Measurements from ENCODE around the gene SPAG7. TPM values are rescaled to one million over a fixed set of nuclear protein-coding genes. Genes with fewer than 3 reads are reported as not detected.

Gene SPAG7
- total RNA-seq, 1 experiment from 2014 or later = 97.3 TPM

DNA sequence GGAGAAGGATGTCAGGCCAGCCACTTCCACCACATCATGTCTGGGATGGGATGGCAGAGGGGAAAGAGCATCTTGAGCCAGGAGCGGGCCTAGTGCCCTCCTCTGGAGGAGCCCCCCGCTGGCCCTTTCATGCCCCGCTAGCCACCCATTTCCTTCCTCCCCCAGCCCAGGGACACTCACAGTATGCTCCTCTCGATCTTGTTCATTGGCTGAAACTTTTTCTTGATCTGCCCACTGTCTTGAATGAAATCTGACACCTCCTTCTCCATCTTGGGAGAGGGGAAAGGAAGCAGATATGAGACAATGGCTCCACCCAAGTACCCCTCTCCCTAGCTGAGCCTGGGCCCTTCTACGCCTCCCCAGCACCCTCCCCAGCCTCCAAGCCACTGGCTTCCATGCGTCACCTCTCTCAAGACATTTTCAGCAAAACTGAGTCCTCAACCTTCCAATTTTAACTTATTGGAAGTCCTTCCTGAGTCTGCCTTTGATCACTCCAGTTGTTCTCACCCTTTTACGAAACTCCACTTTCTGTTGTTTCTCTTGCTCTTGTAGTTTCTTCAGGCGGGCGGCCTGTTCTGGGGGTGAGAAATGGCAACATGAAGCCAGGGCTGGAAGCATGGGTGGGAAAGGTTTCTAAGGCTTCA, 7.2 kb downstream of the SPAG7 start:
- ChIA-PET POLR2A (no interaction called here), CTCF (interaction anchor here (0.9 kb wide), 1 partner anchor 51 kb away, joined by 4 read pairs; no protein-coding TSS in a partner anchor)
- no peak overlapping the region for H3K4me3 Mint-ChIP-seq
- no peaks in the 10 kb centered on the region for H3K27me3 Mint-ChIP-seq (ENCODE audit: low read depth)
- TF ChIP-seq, protein P1, sequence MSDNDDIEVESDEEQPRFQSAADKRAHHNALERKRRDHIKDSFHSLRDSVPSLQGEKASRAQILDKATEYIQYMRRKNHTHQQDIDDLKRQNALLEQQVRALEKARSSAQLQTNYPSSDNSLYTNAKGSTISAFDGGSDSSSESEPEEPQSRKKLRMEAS (CRISPR knock-in tag; IDR thresholded peaks at IDR 0.05) = no peak
- TF ChIP-seq TEAD4 (CRISPR knock-in tag; IDR thresholded peaks at IDR 0.05) (no peak), NFYB (CRISPR knock-in tag; conservative IDR thresholded peaks at IDR 0.05; ENCODE audit: low read depth) (no peak), GTF2I (CRISPR knock-in tag; conservative IDR thresholded peaks at IDR 0.05) (0 out of 2 replicates have a peak, but pooled peaks have one; percentile 19), ZNF671 (CRISPR knock-in tag; IDR thresholded peaks at IDR 0.05) (no peak)
- TF ChIP-seq, protein P2, sequence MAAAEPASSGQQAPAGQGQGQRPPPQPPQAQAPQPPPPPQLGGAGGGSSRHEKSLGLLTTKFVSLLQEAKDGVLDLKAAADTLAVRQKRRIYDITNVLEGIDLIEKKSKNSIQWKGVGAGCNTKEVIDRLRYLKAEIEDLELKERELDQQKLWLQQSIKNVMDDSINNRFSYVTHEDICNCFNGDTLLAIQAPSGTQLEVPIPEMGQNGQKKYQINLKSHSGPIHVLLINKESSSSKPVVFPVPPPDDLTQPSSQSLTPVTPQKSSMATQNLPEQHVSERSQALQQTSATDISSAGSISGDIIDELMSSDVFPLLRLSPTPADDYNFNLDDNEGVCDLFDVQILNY (CRISPR knock-in tag; IDR thresholded peaks at IDR 0.05) = no peak
- TF ChIP-seq, protein P3, sequence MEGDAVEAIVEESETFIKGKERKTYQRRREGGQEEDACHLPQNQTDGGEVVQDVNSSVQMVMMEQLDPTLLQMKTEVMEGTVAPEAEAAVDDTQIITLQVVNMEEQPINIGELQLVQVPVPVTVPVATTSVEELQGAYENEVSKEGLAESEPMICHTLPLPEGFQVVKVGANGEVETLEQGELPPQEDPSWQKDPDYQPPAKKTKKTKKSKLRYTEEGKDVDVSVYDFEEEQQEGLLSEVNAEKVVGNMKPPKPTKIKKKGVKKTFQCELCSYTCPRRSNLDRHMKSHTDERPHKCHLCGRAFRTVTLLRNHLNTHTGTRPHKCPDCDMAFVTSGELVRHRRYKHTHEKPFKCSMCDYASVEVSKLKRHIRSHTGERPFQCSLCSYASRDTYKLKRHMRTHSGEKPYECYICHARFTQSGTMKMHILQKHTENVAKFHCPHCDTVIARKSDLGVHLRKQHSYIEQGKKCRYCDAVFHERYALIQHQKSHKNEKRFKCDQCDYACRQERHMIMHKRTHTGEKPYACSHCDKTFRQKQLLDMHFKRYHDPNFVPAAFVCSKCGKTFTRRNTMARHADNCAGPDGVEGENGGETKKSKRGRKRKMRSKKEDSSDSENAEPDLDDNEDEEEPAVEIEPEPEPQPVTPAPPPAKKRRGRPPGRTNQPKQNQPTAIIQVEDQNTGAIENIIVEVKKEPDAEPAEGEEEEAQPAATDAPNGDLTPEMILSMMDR (IDR thresholded peaks at IDR 0.05) = no peak
- TF ChIP-seq, protein P4, sequence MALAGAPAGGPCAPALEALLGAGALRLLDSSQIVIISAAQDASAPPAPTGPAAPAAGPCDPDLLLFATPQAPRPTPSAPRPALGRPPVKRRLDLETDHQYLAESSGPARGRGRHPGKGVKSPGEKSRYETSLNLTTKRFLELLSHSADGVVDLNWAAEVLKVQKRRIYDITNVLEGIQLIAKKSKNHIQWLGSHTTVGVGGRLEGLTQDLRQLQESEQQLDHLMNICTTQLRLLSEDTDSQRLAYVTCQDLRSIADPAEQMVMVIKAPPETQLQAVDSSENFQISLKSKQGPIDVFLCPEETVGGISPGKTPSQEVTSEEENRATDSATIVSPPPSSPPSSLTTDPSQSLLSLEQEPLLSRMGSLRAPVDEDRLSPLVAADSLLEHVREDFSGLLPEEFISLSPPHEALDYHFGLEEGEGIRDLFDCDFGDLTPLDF (CRISPR knock-in tag; IDR thresholded peaks at IDR 0.05) = no peak
- H3K9me3 Mint-ChIP-seq = peaks cover 4% of the 10 kb centered on the region
- H3K36me3 Mint-ChIP-seq = peaks cover 12% of the 10 kb centered on the region
- H3K4me1 Mint-ChIP-seq = peaks cover 18% of the 10 kb centered on the region
- no peak for DNase-seq (ENCODE audit: low spot score)
- peak overlapping the region; percentile 75 for H3K27ac Mint-ChIP-seq
- ATAC-seq = peak; percentile 40

GRCh38 chr17:4959261-4959965, 8.2 kb downstream of the SPAG7 start:
- peaks cover 7% of the 10 kb centered on the region; the same call in 1 of the 2 replicates for H3K36me3 Mint-ChIP-seq
- ChIA-PET POLR2A (interaction anchor here (0.6 to 1.6 kb wide), 2 partner anchors 8 to 14 kb away, joined by 3 to 4 read pairs; no protein-coding TSS in a partner anchor), CTCF (interaction anchor here (0.9 to 1.7 kb wide), 3 partner anchors 8 to 50 kb away, joined by 3 to 4 read pairs (median 4); partner anchors contain the start of gene ENO3)
- H3K4me3 Mint-ChIP-seq = no peak overlapping the region
- H3K9me3 Mint-ChIP-seq = no peaks in the 10 kb centered on the region
- no peak for DNase-seq (ENCODE audit: low spot score)
- TF ChIP-seq FOXP1 (CRISPR knock-in tag; IDR thresholded peaks at IDR 0.05; ENCODE audit: borderline replicate concordance) = no peak
- TF ChIP-seq JAZF1 (CRISPR knock-in tag; IDR thresholded peaks at IDR 0.05) = no peak
- no peak for TF ChIP-seq ATF1 (CRISPR knock-in tag; IDR thresholded peaks at IDR 0.05)
- TF ChIP-seq CBFB (CRISPR knock-in tag; IDR thresholded peaks at IDR 0.05; ENCODE audit: low read depth) = no peak
- TF ChIP-seq RELA (CRISPR knock-in tag; IDR thresholded peaks at IDR 0.05; ENCODE audit: borderline replicate concordance) = no peak
- no peak for TF ChIP-seq OVOL2 (CRISPR knock-in tag; IDR thresholded peaks at IDR 0.05; ENCODE audit: borderline replicate concordance)
- no peak for TF ChIP-seq ELF4 (CRISPR knock-in tag; IDR thresholded peaks at IDR 0.05; ENCODE audit: low read depth)
- TF ChIP-seq, protein P4 (CRISPR knock-in tag; IDR thresholded peaks at IDR 0.05) = no peak
- no peak for TF ChIP-seq PRDM15 (CRISPR knock-in tag; IDR thresholded peaks at IDR 0.05)
- TF ChIP-seq CREM (CRISPR knock-in tag; IDR thresholded peaks at IDR 0.05) = no peak
- TF ChIP-seq NR1H2 (CRISPR knock-in tag; IDR thresholded peaks at IDR 0.05) = no peak
- peak overlapping the region; percentile 33; the same call in 1 of the 2 replicates for H3K27ac Mint-ChIP-seq
- H3K27me3 Mint-ChIP-seq (ENCODE audit: low read depth) = no peaks in the 10 kb centered on the region
- peaks cover 18% of the 10 kb centered on the region for H3K4me1 Mint-ChIP-seq
- peak; percentile 36 for ATAC-seq
